ENCODE measurements around the gene PET117.

- no peak for TF ChIP-seq EZH2 (IDR thresholded peaks at IDR 0.05; ENCODE audit: low read length)
- no peak for TF ChIP-seq CTCF (optimal IDR thresholded peaks at IDR 0.05 in 1 of 3, IDR thresholded peaks at IDR 0.05 in 1 of 3, conservative IDR thresholded peaks at IDR 0.05 in 1 of 3; ENCODE audit: extremely low read depth in 1 of 3, insufficient read depth in 2 of 3, low read length in 3 of 3)
Observed at GRCh38 chr20:18166950-18167349, 29.3 kb downstream of the PET117 start.

All from keratinocyte (primary cell).